Endothelial cell of umbilical vein (primary cell): ENCODE measurements around the gene CD72.

Experiments used
- EZH2 ChIP-seq: IDR thresholded peaks from 2 replicates; pipeline ENCODE4 v1.6.1; 2012; ENCODE audit warnings: borderline replicate concordance, low read depth, mild to moderate bottlenecking, moderate library complexity, low read length, inconsistent platforms; ENCODE audit not compliant: severe bottlenecking
- GATA2 ChIP-seq: IDR thresholded peaks from 2 replicates; pipeline ENCODE4 v1.7.0; 2011; ENCODE audit warnings: low read depth, mild to moderate bottlenecking, moderate library complexity, mixed read lengths, low read length; ENCODE audit not compliant: insufficient read length, insufficient read depth
- POLR2A ChIP-seq: IDR thresholded peaks from 2 replicates; pipeline ENCODE4 v1.6.1; 2012; ENCODE audit warnings: low read depth, mild to moderate bottlenecking, control low read depth, low read length
- POLR2AphosphoS5 ChIP-seq: IDR thresholded peaks from 2 replicates; pipeline ENCODE4 v1.6.1; 2012; ENCODE audit warnings: low read depth, mild to moderate bottlenecking, control low read depth, low read length, moderate library complexity; ENCODE audit not compliant: insufficient read depth
- TF ChIP-seq, protein P1 (sequence below), 2 donors: IDR thresholded peaks; 1 replicate in 1 of 2; 2 replicates in 1 of 2; pipeline ENCODE4 v1.5.1; 2011; ENCODE audit warnings: low read length in 2 of 2, mild to moderate bottlenecking in 2 of 2, moderate library complexity in 2 of 2, control low read depth in 1 of 2, inconsistent platforms in 1 of 2, low read depth in 1 of 2; ENCODE audit not compliant: insufficient read depth in 1 of 2; ENCODE audit errors: extremely low read depth in 1 of 2
- TF ChIP-seq, protein P2 (sequence below): IDR thresholded peaks from 2 replicates; pipeline ENCODE4 v1.6.1; 2011; ENCODE audit not compliant: insufficient read depth, insufficient read length

DNA sequence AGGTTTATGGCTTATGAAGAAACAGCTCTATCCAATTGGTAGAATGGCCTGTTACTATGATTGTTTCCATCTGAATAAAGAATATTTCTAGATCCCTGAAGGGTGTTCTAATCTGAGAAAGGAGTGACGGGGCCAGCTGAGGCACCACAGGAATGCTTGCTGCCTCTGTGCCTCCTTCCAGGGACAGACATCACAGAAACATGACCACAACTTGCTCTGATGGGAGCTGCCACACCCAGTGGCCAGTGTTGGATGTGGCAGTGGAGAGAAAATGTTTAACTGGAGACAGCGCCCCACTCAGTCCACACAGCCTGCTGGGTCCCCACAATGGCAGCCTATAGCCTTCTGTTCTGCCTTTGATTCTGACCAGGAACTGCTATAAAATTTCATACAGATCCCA, 51.8 kb downstream of the CD72 start:
- TF ChIP-seq, protein P1, sequence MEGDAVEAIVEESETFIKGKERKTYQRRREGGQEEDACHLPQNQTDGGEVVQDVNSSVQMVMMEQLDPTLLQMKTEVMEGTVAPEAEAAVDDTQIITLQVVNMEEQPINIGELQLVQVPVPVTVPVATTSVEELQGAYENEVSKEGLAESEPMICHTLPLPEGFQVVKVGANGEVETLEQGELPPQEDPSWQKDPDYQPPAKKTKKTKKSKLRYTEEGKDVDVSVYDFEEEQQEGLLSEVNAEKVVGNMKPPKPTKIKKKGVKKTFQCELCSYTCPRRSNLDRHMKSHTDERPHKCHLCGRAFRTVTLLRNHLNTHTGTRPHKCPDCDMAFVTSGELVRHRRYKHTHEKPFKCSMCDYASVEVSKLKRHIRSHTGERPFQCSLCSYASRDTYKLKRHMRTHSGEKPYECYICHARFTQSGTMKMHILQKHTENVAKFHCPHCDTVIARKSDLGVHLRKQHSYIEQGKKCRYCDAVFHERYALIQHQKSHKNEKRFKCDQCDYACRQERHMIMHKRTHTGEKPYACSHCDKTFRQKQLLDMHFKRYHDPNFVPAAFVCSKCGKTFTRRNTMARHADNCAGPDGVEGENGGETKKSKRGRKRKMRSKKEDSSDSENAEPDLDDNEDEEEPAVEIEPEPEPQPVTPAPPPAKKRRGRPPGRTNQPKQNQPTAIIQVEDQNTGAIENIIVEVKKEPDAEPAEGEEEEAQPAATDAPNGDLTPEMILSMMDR (IDR thresholded peaks at IDR 0.05; ENCODE audit: extremely low read depth in 1 of 2, insufficient read depth in 1 of 2, low read depth in 1 of 2, low read length in 2 of 2) = no peak
- TF ChIP-seq POLR2A = no peak
- TF ChIP-seq POLR2AphosphoS5 = no peak
- TF ChIP-seq, protein P2, sequence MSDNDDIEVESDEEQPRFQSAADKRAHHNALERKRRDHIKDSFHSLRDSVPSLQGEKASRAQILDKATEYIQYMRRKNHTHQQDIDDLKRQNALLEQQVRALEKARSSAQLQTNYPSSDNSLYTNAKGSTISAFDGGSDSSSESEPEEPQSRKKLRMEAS = no peak
- no peak for TF ChIP-seq EZH2
- TF ChIP-seq GATA2 = no peak
